ENCODE results near the gene CUX1.
A peak's percentile ranks its signal among the peaks of the same experiment; 100 is the strongest.

CUX1 gene

DNA sequence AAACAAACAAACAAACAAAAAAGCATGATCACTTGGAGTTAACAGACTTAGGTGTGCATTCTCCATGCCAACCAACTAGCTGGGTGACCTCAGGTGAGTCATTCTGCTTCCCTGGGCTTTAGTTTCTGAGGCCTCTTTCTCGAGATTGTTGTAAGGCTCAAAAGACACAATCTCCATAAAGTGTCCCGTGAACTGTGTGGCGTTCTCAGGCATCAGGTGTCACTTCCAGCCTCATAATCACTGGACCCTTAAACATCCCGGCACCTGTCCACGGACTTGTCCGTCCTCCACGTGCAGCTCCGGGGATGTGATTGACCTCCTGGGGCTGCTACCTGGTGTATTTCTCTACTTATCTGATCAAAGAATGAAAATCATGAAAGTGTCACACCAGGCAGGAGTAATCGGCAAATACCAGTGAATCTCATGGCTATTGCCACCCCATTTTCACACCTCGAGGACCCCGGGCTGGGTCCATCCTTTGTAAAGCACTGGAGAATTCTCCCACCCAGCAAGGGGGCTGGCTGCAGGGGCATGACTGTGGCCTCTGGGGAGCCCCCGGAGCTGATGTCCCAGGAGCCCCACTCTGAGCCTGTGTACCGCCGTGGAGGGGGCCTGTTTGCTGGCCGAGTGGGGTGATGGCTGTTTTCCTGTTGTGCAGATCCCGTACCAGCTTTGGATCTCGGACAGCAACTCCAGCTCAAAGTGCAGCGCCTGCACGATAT lies 279.4 kb downstream of the CUX1 start:
- no peak for DNase-seq

- no peak for DNase-seq
Observed at GRCh38 chr7:102097601-102098161, 280.3 kb downstream of the CUX1 start.

DNA sequence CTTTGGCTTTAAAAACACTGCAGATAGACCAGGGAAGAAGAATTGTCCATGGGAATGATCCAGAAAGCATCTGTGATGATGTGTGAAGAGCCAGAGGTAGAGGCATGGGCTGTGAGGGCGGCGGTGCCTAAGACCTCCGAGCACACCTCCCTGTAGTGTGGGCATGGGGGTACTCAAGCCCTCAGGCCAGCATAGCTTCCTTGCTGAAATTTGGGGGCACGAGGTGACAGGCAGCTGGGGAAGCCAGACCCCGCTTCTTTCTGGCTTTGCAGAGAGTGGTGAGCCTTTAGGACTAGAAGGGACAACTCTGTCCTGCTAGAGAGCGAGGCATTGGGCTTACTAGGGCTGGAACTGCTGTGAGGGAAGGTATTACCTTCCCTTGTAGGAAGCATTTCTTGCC lies 281.6 kb downstream of the CUX1 start:
- no peak for DNase-seq

GRCh38 chr7:102099474-102099873 lies 282.0 kb downstream of the CUX1 start:
- no peak for DNase-seq

GRCh38 chr7:102101111-102101551 lies 283.7 kb downstream of the CUX1 start:
- no peak for DNase-seq

DNA sequence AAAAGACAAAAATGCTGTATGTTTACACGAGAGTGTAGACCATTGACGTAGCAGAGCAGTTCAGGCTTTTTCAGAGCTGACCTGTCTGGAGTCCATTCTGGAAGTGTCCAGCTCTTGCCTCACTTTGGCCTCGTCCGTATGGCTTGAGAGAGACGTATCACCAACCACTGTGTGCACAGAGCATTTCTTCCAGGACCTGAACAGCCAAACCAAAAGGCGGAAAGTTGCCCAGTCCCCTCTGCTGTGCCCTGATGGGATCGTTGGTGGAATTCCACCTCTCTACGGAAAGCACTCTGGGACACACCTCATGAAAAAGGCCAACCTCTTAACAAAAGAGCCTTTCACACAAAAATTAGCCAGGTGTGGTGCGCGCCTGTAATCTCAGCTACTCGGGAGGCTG lies 284.5 kb downstream of the CUX1 start:
- DNase-seq: no peak

DNA sequence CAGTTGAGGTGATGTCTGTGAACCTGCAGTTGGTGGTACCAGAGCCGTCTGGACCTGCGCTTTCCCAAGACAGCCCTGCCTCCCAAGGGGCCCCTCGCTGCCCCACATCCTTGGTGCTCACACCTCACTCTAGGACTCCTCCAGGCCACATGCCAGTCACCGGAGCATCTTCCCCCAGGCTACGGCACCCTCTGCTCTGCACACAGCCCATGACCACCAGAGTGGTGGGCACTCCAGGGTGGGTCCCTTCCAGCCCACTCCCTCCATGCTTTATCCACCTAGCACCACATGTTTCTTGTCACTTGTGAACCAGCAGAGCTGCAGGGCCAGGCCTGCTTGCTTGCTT lies 285.6 kb downstream of the CUX1 start:
- no peak for DNase-seq

GRCh38 chr7:102104245-102104644 lies 286.8 kb downstream of the CUX1 start:
- DNase-seq: no peak

DNA sequence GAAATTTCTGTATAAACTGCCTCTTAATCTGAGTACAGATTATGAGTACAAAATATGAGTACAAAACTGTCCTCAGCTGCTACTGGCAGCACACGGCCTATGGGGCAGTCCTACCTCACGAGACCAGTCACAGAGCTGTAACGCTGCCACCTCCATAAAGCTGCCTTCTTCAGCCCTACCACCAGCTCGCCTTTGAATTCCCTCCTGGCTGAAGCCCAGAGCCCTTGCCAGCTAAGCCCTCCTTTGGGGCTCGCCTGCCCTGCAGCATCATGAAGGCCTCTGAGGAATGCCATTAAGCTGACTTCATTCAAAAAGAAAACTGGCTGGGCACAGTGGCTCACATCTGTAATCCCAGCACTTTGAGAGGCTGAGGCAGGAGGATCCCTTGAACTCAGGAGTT lies 289.2 kb downstream of the CUX1 start:
- no peak for DNase-seq

GRCh38 chr7:102107474-102108104 lies 290.2 kb downstream of the CUX1 start:
- no peak for DNase-seq

- peak in 21 of 51 donors; percentile 7 to 74 (median 22) for DNase-seq
Observed at GRCh38 chr7:102111061-102112041, 293.9 kb downstream of the CUX1 start.

- no peak for DNase-seq
Observed at GRCh38 chr7:102115181-102115580, 297.8 kb downstream of the CUX1 start.

DNA sequence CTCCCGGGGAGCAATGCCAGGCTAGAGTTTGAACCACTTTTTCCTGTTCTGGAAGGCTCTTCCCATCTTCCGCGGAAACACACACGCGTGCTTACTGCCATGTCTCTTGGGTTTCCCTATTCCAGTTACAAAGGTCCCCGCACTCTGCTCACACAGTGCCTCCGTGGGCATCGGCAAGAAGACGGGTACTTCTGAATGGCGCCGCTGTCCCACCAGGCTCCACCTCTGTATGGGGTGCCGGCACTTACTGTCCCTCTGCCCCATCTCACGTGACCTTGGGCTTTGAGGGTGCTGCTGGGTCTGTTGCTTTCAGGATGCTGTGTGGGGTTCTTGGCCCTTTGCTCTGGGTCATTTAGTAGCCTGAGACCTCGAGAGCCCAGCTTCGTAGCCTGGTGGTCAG lies 298.5 kb downstream of the CUX1 start:
- DNase-seq: no peak

- no peak for DNase-seq
Observed at GRCh38 chr7:102117743-102118142, 300.3 kb downstream of the CUX1 start.

DNA sequence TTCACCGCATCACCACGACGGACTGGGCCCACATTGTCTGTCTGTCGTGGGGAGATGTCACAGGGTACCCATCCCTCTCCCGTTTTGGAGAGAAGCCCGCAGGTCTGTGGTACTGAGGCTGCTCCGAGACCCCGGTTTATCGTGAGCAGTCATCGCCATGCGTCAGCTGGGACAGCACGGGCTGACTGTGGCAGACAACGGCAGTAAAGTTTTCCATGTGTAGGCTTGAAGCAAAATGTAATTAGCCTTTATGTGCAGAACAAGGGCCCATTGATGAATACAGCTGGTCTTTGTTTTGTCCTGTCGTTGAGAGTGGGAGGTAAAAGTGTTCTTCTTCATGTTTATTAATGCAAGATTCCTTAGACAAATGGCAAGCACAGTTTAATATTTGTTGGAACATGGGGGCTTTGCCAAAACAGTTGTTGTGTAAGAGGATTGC lies 301.8 kb downstream of the CUX1 start:
- peak in 33 of 51 donors; percentile 6 to 74 (median 39) for DNase-seq

DNA sequence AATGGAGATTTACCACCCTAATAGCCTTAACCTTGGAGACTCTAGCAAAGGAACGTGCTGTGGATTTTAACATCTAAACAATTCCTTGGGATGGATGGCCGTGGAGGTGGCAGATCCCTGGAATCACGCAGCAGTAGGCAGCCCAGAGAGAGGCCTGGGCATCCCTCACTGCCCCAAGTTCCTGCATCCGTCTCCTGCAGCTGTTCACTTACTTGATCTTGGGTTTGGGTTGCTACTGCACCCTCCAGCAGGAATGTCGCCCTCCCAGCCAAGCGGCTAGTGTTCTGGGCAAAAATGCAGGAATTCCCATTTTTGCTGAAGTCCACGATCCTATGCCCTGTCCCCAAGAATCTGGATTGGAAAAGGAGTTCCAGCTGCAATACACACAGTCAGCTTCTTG lies 302.5 kb downstream of the CUX1 start:
- DNase-seq: peak in 5 of 51 donors; percentile 4 to 19 (median 7)

- no peak for DNase-seq
Observed at GRCh38 chr7:102120666-102121195, 303.3 kb downstream of the CUX1 start.

DNA sequence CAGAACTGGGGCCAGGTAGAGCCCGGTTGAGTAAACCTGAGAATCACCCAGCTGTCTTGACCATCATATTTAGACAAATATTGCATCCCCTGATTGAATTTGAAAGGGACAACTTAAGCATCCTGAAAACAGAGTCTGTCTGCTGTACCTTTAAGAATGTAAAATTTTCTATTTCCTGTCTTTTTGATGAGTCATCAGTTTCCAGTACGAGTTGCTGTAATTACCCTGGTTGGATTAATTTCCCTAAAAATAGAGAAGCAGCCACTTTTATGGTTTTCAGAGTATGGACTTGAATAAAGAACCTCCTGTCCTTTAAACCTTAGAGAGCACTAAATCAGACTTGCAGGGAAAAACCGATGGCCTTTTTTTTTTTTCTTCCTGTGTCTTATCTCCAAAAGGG lies 304.6 kb downstream of the CUX1 start:
- DNase-seq: no peak

- no peak for DNase-seq
Observed at GRCh38 chr7:102125127-102125596, 307.7 kb downstream of the CUX1 start.

GRCh38 chr7:102128303-102128702 lies 310.9 kb downstream of the CUX1 start:
- no peak for DNase-seq

GRCh38 chr7:102129636-102130370 lies 312.4 kb downstream of the CUX1 start:
- no peak for DNase-seq

All from hypothalamus (tissue), 51 donors.